Kidney (tissue), 14 donors: Measurements from ENCODE around the gene ELK4. TPM values are rescaled to one million over a fixed set of nuclear protein-coding genes. Genes with fewer than 3 reads are reported as not detected.

Experiments used
- DNase-seq, 5 donors: peaks; one replicate each; pipeline ENCODE4 v3.0.0-alpha.2; 2013 to 2020
- FAIRE-seq: peaks from 2 replicates; lab custom pipeline; 2012; peaks lifted over from hg19 to GRCh38; lab: Jason Lieb, UNC
- H3K27ac ChIP-seq, 2 donors: one replicate each; pipeline ENCODE4 v1.7.0; 2013; ENCODE audit warnings: low read depth in 2 of 2, low read length in 2 of 2, inconsistent platforms in 1 of 2
- H3K27me3 ChIP-seq: one replicate; pipeline ENCODE4 v1.7.1; 2013; ENCODE audit warnings: low read length, inconsistent platforms; ENCODE audit not compliant: control insufficient read depth, insufficient read depth
- H3K36me3 ChIP-seq, 3 donors: one replicate each; pipeline versions ENCODE4 v1.7.0 to v1.7.1; 2013; ENCODE audit warnings: low read length in 3 of 3, control low read depth in 1 of 3, inconsistent platforms in 1 of 3; ENCODE audit not compliant: insufficient read depth in 3 of 3, control insufficient read depth in 2 of 3
- H3K4me1 ChIP-seq, 3 donors: one replicate each; pipeline versions ENCODE4 v1.7.0 to v1.7.1; 2013; ENCODE audit warnings: low read length in 3 of 3, inconsistent platforms in 1 of 3, low read depth in 1 of 3; ENCODE audit not compliant: control insufficient read depth in 2 of 3, insufficient read depth in 2 of 3
- H3K4me3 ChIP-seq, 3 donors: one replicate each; pipeline versions ENCODE4 v1.7.0 to v1.8.1; 2013; ENCODE audit warnings: low read length in 3 of 3, control low read depth in 1 of 3, inconsistent platforms in 1 of 3
- H3K9ac ChIP-seq, 3 donors: one replicate each; pipeline versions ENCODE4 v1.7.0 to v1.7.1; 2013; ENCODE audit warnings: low read length in 3 of 3, control low read depth in 1 of 3, inconsistent platforms in 1 of 3
- H3K9me3 ChIP-seq, 3 donors: one replicate each; pipeline versions ENCODE4 v1.7.0 to v1.7.1; 2013; ENCODE audit warnings: low read length in 3 of 3, control low read depth in 1 of 3, inconsistent platforms in 1 of 3; ENCODE audit not compliant: control insufficient read depth in 2 of 3, insufficient read depth in 1 of 3
- CTCF ChIP-seq: IDR thresholded peaks from 3 replicates; pipeline ENCODE4 v1.5.1; 2012; ENCODE audit warnings: mild to moderate bottlenecking, moderate library complexity, borderline replicate concordance; ENCODE audit not compliant: insufficient read depth; ENCODE audit errors: extremely low read depth
- intact Hi-C: fragments of 100-400 bp; cut with DNase I; formaldehyde crosslinking; loops from one replicate; pipeline ENCODE4 v1.11.1; 2022
- polyA plus RNA-seq: library from polyadenylated mRNA; stranded (reverse); fragments of 350-450 nt; fragmentation: Illumina TruSeq; extraction: RNeasy Lipid Tissue Mini Kit (QIAGEN cat#74804); gene quantifications from one replicate; pipeline ENCODE4 v1.2.3, GENCODE V29; 2014; ENCODE audit warnings: low read depth, low replicate concordance; ENCODE audit not compliant: insufficient read depth
- total RNA-seq: library from RNA; stranded (reverse); fragmentation: NEBNext Ultra II Directional; extraction: Animal tissue kit (Norgen Biotek cat#: 25700); gene quantifications from one replicate; pipeline ENCODE4 v1.2.1, GENCODE V29; 2021
- donor health status: control.
- donor health status: control.
- donor health status: control.
- donor health status: control.
- donor health status: control.
- donor health status: DM: yes; HTN: yes; CAD: no.
- donor health status: Normal renal cell carcinoma (clear cell type).

Gene ELK4
- total and polyA plus RNA-seq, 2 donors from 2014 or later, result 4.2 to 87.3 TPM

DNA sequence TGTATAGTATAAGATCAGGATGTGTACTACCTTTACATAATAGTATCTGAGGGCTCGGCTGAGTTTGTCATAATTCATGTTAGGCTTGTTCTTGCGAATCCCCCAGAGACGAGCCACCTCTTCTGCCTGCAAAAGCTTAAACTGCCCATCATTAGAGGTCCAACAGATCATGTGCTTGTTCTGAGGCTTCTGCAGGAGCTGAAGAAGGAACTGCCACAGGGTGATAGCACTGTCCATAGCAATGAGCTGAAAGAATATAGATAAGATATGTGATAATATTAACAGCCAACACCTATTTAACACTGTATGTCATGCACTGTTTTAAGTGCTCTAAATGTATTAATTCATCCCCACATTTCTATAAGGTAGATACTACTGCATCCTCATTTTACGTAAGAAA lies 8.2 kb downstream of the ELK4 start:
- FAIRE-seq (no peak), DNase-seq (no peak)
- Histone ChIP-seq H3K27me3 (no peaks in the 10 kb centered on the region), H3K4me1 (no peaks in the 10 kb centered on the region), H3K9ac (no peak overlapping the region), H3K27ac (no peak overlapping the region), H3K9me3 (no peaks in the 10 kb centered on the region), H3K4me3 (no peak overlapping the region), H3K36me3 (peaks cover 3 to 10% (median 9%) of the 10 kb centered on the region in 3 donors)
- no peak for TF ChIP-seq CTCF
- intact Hi-C loops, result no loop called here

DNA sequence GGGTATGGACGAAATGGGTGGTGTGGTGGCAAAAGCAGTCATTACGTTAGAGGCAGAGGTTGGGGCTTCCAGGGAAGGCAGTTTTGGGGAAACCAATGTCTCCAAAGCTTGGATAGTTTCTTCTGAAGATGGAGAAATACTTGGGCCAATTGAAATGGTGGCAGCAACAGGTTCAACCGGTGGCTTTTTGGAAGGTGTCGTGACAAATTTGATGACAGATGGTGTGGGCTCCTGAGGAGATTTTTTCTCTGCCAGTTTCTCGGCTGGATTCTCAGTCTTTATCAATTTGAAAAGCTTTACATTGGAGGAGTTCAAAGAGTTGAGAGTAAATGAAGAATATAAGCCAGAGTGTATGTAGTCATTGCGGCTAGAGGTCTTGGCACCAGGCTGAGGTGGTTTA lies 11.5 kb downstream of the ELK4 start:
- no peak for TF ChIP-seq CTCF
- Histone ChIP-seq H3K4me3 (no peak overlapping the region), H3K27me3 (no peaks in the 10 kb centered on the region), H3K9ac (no peak overlapping the region), H3K27ac (no peak overlapping the region), H3K36me3 (peaks cover 5 to 25% (median 19%) of the 10 kb centered on the region in 3 donors), H3K9me3 (no peaks in the 10 kb centered on the region), H3K4me1 (no peaks in the 10 kb centered on the region)
- FAIRE-seq (no peak), DNase-seq (no peak)
- intact Hi-C loops, result no loop called here

- Histone ChIP-seq H3K9ac (no peak overlapping the region), H3K36me3 (peaks cover 5 to 25% (median 19%) of the 10 kb centered on the region in 3 donors), H3K27ac (no peak overlapping the region), H3K4me1 (peaks cover 0 to 5% (median 2%) of the 10 kb centered on the region in 3 donors), H3K27me3 (no peaks in the 10 kb centered on the region), H3K9me3 (no peaks in the 10 kb centered on the region), H3K4me3 (no peak overlapping the region)
- no peak for TF ChIP-seq CTCF
- intact Hi-C loops, result no loop called here
- FAIRE-seq (no peak), DNase-seq (no peak)
These were observed 12.4 kb downstream of the ELK4 start for GRCh38 chr1:205619376-205619775.
